ENCODE measurements around the gene IFT52. TPM values are rescaled to one million over a fixed set of nuclear protein-coding genes. Genes with fewer than 3 reads are reported as not detected.
"Not testable (repeated sequence)": the region's sequence is repeated elsewhere in the genome, so short reads cannot be mapped to it uniquely, and the experiment has no call there.

The IFT52 gene
- total and polyA plus RNA-seq, 2 experiments from 2014 or later, result 21.8 to 39.8 TPM

DNA sequence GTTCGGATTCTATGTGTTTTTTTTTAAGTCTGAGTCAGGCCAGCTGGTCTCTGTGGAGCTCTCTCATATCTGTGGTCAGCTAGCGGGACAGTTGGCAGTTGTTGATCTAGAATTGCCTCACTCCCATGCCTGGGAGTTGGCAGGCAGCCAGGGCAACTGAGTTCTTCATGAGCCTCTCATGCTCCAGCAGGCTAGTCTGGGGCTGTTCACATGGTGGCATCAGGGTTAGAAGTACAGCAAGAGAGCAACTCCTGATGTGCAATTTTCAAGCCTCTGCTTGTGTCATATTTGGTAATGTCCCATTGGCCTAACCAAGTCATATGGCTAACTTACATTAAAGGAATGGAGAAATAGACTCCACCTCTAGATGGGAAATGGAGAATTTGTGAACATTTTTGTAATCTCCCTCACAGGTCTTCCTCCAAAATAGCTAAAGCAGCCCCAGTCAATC is 6.7 kb upstream of the IFT52 start:
- Histone ChIP-seq H3K4me1 (ENCODE audit: insufficient read depth) (no peaks in the 10 kb centered on the region), H4K20me1 (ENCODE audit: insufficient read depth, poor library complexity, severe bottlenecking) (no peaks in the 10 kb centered on the region), H2AFZ (no peak overlapping the region), H3K36me3 (replicated peaks; ENCODE audit: insufficient read depth, low read depth) (no peaks in the 10 kb centered on the region), H3K9me2 (replicated peaks; ENCODE audit: insufficient read depth) (no peaks in the 10 kb centered on the region), H3K4me3 (no peak overlapping the region), H3K27me3 (no peaks in the 10 kb centered on the region), H3K79me2 (no peaks in the 10 kb centered on the region), H3K27ac (peak overlapping the region; percentile 74), H3K9me3 (ENCODE audit: low read depth) (no peaks in the 10 kb centered on the region), H3K4me2 (no peak overlapping the region)
- 57% methylated on average over 2 of the region's 2 CpGs for WGBS (ENCODE audit: low lambda C conversion rate, missing lambda C conversion rate)
- TF ChIP-seq, protein P1, sequence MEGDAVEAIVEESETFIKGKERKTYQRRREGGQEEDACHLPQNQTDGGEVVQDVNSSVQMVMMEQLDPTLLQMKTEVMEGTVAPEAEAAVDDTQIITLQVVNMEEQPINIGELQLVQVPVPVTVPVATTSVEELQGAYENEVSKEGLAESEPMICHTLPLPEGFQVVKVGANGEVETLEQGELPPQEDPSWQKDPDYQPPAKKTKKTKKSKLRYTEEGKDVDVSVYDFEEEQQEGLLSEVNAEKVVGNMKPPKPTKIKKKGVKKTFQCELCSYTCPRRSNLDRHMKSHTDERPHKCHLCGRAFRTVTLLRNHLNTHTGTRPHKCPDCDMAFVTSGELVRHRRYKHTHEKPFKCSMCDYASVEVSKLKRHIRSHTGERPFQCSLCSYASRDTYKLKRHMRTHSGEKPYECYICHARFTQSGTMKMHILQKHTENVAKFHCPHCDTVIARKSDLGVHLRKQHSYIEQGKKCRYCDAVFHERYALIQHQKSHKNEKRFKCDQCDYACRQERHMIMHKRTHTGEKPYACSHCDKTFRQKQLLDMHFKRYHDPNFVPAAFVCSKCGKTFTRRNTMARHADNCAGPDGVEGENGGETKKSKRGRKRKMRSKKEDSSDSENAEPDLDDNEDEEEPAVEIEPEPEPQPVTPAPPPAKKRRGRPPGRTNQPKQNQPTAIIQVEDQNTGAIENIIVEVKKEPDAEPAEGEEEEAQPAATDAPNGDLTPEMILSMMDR (IDR thresholded peaks at IDR 0.05; ENCODE audit: poor library complexity), result no peak
- TF ChIP-seq EZH2 (IDR thresholded peaks at IDR 0.05; ENCODE audit: borderline replicate concordance), result no peak
- no peak for TF ChIP-seq EZH2phosphoT487 (IDR thresholded peaks at IDR 0.05; ENCODE audit: low read depth, severe bottlenecking, unreplicated experiment)
- peak; percentile 83 for DNase-seq (ENCODE audit: low spot score)

DNA sequence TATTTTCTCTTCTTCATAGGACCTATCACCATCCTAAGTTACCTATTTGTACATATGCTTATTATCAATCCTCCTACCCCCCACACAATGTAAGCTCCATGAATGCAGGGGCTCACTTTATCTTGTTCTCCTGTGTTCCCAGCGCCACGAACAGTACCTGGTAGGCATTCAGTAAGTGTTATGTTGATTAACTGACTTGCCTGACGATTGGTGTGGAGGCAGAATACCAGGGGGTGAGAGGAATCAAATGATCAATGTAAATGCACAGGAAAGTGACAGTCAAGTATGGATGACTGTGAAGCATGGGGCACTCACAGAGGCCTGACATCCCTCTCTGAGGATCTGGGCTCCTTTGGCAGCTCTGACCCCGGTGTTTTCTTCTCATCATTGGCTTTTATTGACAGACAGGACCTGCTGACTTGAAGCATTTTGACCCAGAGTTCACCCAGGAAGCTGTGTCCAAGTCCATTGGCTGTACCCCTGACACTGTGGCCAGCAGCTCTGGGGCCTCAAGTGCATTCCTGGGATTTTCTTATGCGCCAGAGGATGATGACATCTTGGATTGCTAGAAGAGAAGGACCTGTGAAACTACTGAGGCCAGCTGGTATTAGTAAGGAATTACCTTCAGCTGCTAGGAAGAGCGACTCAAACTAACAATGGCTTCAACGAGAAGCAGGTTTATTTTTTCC is 6.1 kb upstream of the IFT52 start:
- Histone ChIP-seq H3K4me3 (no peak overlapping the region), H3K36me3 (replicated peaks; ENCODE audit: insufficient read depth, low read depth) (no peaks in the 10 kb centered on the region), H3K79me2 (no peaks in the 10 kb centered on the region), H4K20me1 (ENCODE audit: insufficient read depth, poor library complexity, severe bottlenecking) (no peaks in the 10 kb centered on the region), H3K27me3 (no peaks in the 10 kb centered on the region), H3K4me2 (peak overlapping the region; percentile 18), H3K9me2 (replicated peaks; ENCODE audit: insufficient read depth) (no peaks in the 10 kb centered on the region), H3K27ac (peak overlapping the region; percentile 74), H3K4me1 (ENCODE audit: insufficient read depth) (peaks cover 1% of the 10 kb centered on the region), H3K9me3 (ENCODE audit: low read depth) (no peaks in the 10 kb centered on the region), H2AFZ (no peak overlapping the region)
- peak; percentile 48 for DNase-seq (ENCODE audit: low spot score)
- TF ChIP-seq EZH2phosphoT487 (IDR thresholded peaks at IDR 0.05; ENCODE audit: low read depth, severe bottlenecking, unreplicated experiment), result no peak
- TF ChIP-seq, protein P1 (IDR thresholded peaks at IDR 0.05; ENCODE audit: poor library complexity), result no peak
- no peak for TF ChIP-seq EZH2 (IDR thresholded peaks at IDR 0.05; ENCODE audit: borderline replicate concordance)
- WGBS (ENCODE audit: low lambda C conversion rate, missing lambda C conversion rate), result 62% methylated on average over 7 of the region's 7 CpGs

DNA sequence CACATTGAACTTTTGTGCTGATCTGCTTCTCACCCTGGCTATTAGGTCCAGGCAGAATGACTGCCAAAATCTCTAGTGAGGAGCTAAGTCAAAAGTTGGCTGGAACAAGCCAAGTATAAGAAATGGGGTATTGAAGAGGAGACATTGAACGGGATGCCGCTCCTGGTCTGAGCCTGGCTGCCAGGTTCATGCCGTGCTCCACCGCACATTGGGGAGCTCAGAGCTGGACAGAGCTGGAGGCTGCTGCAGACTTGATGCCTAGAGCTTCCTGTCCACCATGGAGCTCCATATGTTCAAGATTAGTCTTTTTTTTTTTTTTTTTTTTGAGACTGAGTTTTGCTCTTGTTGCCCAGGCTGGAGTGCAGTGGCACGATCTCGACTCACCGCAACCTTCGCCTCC is 4.1 kb upstream of the IFT52 start:
- Histone ChIP-seq H3K4me3 (no peak overlapping the region), H3K27me3 (no peaks in the 10 kb centered on the region), H3K4me2 (no peak overlapping the region), H2AFZ (no peak overlapping the region), H3K27ac (no peak overlapping the region), H4K20me1 (ENCODE audit: insufficient read depth, poor library complexity, severe bottlenecking) (no peaks in the 10 kb centered on the region), H3K9me3 (ENCODE audit: low read depth) (no peaks in the 10 kb centered on the region), H3K4me1 (ENCODE audit: insufficient read depth) (peaks cover 9% of the 10 kb centered on the region), H3K9me2 (replicated peaks; ENCODE audit: insufficient read depth) (no peaks in the 10 kb centered on the region), H3K36me3 (replicated peaks; ENCODE audit: insufficient read depth, low read depth) (no peaks in the 10 kb centered on the region), H3K79me2 (peaks cover 5% of the 10 kb centered on the region)
- no peak for DNase-seq (ENCODE audit: low spot score)
- TF ChIP-seq EZH2 (IDR thresholded peaks at IDR 0.05; ENCODE audit: borderline replicate concordance), result no peak
- TF ChIP-seq, protein P1 (IDR thresholded peaks at IDR 0.05; ENCODE audit: poor library complexity), result no peak
- TF ChIP-seq EZH2phosphoT487 (IDR thresholded peaks at IDR 0.05; ENCODE audit: low read depth, severe bottlenecking, unreplicated experiment), result no peak
- WGBS (ENCODE audit: low lambda C conversion rate, missing lambda C conversion rate), result 84% methylated on average over 8 of the region's 8 CpGs

DNA sequence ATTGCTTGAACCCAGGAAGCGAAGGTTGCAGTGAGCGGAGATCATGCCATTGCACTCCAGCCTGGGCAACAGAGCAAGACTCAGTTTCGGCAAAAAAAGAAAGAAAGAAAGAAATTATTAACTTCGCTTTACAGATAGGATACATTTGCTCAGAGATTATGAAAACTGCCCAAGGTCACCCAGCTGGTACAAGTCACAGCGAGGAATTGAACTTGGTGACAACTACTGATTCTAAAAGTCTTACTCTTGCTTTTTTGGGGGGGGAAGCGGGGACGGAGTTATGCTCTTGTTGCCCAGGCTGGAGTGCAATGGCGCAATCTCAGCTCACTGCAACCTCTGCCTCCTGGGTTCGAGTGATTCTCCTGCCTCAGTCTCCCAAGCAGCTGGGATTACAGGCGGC is 2.2 kb upstream of the IFT52 start:
- not testable (repeated sequence) for H3K9me2 ChIP-seq (replicated peaks; ENCODE audit: insufficient read depth); H3K36me3 ChIP-seq (replicated peaks; ENCODE audit: insufficient read depth, low read depth); DNase-seq (ENCODE audit: low spot score); H3K27me3 ChIP-seq; H3K27ac ChIP-seq; H2AFZ ChIP-seq; H3K9me3 ChIP-seq (ENCODE audit: low read depth); H4K20me1 ChIP-seq (ENCODE audit: insufficient read depth, poor library complexity, severe bottlenecking); H3K4me2 ChIP-seq; H3K4me3 ChIP-seq
- Histone ChIP-seq H3K4me1 (ENCODE audit: insufficient read depth) (peaks cover 13% of the 10 kb centered on the region), H3K79me2 (peaks cover 24% of the 10 kb centered on the region)
- 94% methylated on average over 10 of the region's 10 CpGs for WGBS (ENCODE audit: low lambda C conversion rate, missing lambda C conversion rate)

Data from hepatocyte (in vitro differentiated cells).